Measurements from ENCODE around the gene PARD3.

PARD3 gene

DNA sequence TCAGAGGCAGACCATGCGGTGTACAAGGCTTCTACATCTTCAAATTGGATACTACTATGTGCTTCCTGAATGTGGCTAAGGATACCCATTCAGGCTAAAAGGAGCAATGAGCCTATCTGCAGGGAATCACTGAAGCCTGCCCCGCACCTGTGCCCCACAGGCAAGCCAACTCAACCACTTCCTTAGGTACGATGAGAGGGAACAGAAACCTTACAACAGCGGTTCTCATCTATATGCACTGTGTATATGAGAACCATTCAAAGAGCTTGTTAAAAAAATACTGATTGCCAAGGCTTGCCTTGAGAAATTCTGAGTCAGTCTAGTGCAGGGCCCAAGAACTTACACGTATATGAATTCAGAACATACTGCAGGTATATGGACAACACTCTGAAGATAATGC is 679.6 kb downstream of the PARD3 start:
- no peak for DNase-seq

DNA sequence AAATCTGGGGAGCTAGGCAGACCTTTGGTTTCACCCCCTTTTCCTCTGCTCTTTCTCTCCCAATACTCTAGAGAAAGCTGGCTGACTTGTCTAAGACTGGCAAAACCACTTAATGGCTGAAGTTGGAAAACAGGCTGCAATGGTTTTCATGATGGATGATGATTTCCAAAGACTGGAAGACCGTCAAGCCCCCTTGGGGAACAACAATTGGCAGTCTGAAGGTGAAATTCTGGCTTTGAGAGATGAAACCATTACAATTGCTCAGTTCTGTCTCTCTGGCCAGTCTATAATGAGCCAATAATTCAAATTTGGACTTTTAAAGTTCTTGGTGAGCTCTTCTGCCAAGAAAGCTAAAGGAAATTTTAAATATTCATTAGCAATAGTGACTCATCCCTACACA is 680.5 kb downstream of the PARD3 start:
- DNase-seq = no peak

DNA sequence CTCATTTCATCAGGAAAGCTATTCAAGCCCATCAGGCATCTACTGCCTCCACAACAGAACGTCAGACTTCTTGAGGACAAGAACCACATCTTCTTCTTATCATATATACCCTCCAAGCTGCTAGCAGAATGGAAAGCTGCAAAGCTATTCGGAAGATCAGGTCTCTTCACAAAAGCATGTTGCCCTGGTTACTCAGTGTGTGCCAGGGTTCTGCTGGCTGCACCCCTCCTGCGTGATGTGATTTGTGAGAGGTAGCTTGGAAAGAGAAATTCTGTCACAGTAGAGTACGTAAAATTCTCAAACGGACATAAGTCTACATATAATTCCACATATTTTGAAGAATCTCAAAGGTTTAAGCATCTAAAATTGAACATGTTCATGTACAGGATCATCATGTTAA is 681.7 kb downstream of the PARD3 start:
- no peak for DNase-seq

DNA sequence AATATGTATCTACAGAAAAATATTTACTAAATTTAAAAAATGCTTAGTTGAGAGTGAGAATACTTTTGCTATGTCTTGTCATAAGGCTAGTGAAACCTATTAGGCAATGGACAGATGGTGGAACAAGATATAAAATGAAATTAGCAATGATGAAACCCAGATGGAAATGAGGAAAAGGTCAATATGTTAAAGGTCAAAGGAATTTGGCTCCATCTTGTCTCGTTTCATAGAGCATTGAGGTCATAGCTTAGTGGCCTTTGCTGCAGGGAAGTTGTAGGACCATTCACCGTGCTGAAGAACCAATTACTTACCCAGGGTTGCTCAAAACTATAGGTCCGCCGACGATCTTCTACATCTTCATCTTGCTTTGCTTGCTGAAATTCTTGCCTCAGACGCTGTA is 683.9 kb downstream of the PARD3 start:
- DNase-seq = no peak

DNA sequence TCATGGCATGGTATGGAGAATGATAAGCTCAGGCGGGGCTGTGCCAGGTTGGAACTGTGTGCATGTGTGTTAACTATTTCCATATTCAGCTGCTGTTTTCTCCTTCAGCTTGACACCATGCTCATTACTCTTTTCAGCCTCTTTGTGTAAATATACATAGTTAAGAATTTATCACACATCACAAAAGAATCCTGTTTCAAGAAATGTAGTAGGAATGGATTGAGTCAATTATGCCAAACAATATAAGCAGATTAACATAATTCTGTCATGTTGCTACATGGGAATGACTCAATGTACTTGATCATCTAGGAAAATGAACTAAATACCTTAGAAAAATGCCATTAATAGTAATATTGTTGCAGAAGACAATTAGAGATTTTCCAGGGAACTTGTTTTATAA is 687.4 kb downstream of the PARD3 start:
- no peak for DNase-seq

DNA sequence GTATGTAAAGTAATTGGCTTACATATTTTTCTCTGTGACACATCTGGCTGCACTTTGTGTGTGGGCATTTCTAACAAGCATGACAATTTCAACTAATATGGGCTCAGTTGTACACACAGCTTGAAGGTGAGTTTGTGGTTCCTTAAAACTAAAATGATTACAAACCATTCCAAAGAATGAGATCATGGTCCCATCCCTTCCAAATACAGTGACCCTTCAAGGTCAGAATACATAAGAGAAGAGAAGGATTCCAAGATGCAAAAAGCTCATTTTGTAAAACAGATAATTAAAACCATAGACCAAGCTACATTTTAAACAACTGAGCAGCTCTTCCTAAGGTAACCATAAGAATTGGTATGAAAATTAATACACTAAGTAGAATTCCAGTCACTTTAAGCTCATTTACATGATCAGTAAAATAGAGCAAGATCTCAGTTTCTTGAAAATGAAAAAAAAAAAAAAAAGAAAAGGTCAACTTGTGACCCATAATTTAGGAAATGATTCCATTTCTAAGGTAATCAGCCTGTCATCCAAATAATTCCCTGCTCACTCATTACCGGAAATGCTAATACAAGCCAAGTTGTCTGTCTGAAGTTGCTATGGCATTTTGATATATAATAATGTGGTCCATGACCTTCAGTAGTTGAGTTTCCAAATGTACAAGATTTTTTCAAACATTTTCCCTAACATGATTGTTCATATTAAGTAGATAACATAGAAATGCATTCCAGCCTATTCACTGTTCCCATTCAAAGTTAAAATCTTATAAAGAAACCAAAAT is 688.5 kb downstream of the PARD3 start:
- no peak for DNase-seq

DNA sequence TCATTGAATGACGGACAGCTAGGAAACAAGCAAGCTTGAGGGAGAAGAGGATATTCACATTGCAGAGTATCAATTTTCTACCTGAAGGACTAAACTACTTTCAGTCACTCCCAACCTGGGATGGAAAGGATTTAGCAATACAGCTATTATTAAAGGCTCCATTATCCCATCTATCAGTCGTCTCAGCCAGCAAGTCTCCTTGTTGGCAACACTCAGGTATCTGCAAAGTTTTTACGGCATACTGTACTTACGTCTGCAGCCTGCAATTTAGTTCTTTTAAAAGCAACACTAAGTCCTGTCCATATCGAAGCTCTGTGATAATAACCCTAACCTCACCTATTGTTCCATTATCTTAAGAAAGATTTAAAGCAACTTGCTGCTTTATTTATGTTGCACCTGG is 689.4 kb downstream of the PARD3 start:
- no peak for DNase-seq

DNA sequence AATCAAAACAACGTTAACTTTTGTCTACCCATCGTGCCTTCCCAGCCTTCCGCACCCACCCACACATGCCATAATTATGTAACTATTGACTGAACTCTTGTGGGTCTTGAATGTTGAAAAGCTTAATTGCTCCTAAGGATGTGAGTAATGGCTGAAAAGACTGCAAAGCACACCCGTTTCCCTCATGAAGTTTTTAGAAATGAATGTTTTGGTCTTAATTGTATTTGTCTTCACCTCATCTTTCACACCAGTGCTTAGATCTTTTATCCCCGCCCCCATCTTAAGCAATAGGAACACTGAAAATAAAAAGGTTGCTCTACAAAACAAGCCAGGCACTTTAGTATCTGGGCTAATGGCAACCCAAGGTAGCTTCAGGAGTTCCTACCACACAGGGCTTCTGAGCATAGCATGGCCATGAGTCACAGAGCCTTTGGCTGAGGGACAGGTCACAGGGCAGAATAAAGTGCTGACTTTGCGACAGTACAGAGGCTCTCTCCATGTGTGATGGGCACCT is 690.5 kb downstream of the PARD3 start:
- DNase-seq = no peak

DNA sequence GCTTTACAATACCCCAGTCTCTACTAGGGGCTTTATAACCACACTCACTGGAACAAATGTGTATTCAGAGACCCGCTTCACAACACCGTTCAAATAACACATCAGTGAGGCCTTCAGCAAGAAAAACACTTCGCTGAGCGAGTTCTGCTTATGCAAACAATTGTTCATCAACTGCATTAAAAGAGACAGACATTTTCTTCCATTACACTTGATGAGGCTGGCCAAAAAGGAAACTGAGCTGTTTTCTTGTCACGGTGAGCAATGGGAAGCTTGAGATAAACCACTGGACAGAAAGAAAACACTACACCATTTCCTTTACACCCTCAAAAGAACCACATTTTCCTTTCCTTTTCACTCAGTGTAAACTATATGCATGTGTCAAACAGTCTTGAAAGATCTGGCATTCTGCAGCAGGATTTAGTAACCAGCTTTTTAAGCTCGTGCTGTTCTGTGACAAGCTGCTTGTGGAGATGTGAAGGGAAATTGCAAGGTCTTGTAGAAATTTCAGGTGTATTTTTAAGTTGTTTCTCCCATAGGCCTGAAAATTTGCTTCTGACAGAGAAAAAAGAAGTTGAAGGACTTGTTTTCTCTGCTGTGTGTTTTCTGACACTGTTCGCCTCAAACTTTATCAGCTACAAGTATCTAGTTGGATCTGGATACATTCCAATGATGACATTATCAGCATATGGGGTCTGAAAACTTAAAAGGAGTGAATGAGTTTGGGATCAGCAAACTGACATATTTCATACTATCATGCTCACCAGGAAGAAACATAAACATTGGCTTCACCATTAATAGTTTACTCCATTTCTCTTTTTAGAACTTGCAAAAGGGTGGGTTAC is 693.1 kb downstream of the PARD3 start:
- DNase-seq = no peak

DNA sequence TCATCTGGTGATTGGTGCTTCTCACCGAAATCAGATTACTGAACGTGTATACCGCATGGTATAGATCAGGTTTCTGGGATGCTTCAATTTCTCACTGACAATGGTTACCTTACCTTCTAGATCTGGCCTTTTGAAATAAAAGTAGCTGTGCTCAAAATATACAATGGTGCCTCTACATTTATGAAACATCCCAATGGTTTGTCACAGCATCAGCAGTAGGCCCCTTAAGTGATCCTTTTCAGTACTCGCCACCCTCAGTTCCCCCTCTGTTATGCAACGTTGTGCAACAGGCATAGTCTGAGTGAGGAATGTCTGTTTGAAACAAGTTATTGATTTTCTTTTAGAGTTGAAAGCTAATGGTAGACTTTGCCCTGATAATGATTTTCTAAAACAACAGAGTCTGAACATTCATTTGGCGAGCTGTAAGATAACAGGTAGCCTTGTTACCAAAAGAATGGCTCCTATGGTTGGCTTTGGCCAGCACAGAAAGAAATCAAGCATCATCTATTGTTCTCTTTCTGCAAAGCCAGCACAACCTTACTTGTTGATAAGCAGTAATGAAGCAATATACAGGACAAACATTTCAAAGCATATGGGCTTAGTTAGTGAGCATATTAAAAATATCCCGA is 693.9 kb downstream of the PARD3 start:
- no peak for DNase-seq

DNA sequence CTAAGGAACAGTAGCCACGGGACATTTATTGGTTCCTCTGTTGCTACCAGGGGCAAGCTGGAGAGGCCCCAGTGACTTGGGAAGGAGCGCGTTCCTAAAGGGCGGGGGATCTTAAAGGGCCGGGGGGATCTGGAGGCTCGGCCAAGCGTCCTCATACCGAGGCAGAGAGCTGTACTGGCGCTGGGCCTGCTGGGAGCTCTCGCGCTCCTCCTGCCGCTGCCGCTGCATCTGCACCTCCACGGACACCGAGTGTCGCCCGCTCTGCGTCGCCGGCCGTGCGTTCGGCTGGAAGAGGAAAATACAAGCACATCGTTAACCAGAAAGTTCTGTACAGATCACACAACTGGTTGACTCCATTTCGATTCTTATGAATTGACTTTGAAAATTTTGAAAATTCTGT is 695.6 kb downstream of the PARD3 start:
- no peak for DNase-seq

DNA sequence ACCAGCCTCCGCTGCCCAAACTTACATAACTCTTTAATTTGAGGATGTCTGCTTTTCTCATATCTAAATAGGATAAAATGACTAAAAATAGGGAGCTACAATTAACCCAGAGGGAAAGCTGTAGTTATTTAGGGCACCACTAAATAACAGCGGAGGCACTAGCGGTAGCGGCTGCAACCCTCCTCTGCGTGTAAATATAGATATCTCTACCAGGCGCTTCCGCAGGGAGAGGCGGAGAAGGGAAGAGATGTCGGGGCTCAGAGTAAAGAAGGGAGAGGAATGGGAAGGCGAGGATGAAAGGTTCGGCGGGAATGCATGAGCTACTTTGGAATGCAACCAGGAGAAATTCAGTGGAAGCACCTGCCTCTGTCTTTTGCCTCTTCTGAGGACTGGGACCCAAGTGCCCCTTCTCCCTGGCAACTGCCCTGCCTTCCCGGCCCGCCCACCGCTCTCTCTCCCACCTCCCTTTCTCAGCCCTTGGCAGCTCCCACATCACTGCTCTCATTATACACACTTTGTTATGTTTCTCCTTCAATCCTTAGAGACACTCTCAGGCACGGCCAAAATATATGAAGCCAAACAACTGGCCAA is 698.3 kb downstream of the PARD3 start:
- no peak for DNase-seq

DNA sequence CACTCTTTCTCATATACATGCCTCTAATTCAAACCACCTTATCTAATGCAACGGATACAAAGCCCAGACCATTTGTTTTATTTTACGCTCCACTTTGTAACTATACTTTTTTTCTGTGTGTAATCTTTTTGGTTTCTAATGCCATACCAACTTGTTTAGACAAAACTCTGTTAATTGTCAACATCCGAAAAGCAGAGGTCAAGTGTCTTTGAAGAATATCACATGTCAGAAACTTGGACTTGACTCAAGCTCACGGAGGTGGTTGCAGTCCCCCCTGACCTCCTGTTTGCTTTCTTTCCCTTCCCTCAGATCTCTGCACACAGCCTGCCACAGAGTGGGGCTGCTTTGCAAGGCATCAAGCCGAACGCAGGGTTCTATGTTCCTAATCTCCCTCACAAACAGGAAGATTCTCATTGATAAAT is 698.9 kb downstream of the PARD3 start:
- no peak for DNase-seq

DNA sequence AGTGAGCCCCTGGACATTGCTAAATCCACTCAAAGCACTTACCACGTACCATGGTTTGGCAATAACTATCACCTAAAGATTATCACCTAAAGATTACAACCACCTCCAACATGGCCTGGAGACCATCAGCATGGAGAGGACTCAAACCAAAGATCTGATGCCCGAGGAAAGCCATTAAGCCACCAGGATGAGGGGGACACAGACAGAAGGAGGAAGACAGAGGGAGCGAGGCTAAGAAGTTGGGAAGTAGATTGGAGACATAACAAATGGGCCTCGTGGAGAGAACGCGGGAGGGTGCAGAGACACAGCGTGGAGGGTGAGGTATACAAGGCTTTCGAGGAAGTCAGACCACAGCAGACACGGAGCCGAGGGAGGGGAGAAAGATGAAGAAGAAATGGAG is 700.2 kb downstream of the PARD3 start:
- DNase-seq = no peak

DNA sequence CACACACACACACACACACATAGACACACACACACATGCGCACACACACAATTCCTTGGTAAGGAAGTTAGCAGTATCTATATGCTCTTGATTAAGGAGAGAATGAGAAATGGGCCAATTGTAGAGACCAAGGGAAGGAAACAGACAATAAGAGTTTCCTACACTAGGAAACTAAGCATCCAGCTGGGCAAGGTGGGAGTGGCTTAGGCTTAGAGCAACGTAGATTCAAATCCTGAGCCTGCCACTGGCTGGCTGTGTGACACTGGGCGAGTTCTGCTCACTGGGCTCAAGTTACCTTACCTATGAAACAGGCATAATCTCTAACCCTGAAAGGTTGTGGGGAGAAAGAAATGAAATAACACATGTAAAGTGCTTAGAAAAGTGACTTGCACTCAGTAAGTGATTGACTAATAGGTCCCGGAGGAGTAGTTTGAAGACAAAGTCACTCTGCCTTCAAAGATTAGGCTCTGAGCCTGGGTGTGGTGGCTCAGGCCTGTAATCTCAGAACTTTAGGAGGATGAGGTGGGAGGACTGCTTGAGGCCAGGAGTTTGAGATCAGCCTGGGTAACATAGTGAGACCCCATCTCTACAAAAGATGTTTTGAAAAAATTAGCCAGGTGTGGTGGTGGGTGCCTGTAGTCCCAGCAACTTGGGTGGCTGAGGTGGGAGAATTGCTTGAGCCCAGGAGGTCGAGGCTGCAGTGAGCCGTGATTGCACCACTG is 701.4 kb downstream of the PARD3 start:
- DNase-seq = no peak

DNA sequence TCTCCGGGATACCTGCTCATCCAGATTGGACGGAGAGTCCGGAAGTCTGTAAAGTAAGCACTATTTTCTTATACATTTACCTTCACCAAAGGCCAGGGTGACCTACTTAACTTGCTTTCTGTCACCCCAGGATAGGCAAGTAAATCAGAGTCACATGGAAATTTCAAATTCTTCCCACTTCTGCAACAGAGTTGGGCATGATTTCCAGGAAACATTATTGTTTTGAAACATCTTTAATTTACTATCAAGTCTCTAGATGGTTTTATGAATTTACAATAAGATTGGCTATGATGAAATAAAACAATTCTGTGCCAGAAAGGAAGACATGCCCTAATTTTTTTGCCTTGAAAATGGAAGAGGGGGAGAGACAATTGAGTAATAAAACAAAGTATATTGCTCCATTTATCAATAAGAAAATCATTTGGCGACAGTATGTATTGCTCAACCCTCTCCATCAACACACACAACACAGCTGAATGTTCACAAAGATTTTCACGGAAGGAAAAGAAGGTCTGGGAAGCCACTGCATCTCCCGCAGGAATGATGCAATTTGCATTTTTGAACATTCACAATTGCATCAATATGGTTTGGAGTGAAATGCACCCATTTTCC is 702.8 kb downstream of the PARD3 start:
- no peak for DNase-seq

DNA sequence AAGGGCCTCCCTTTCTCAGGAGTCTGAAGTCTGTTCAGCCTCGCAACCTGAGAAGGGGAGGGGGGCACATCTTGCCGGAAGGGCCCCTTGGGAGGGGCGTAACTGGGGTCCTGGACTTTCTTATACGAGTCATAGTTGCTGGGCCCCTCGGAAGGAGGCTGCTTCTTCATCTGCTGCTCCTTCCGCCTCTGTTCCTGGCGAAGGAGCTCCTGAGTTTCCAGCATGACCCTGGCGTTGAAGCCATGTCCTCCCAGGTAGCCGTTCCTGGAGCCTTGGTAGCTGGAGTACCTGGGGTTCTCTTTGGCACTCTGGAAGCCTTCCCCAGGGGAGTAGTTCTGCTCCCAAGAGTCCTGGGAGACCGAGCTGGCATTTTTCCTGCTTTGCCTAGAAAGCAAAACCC is 703.9 kb downstream of the PARD3 start:
- no peak for DNase-seq

DNA sequence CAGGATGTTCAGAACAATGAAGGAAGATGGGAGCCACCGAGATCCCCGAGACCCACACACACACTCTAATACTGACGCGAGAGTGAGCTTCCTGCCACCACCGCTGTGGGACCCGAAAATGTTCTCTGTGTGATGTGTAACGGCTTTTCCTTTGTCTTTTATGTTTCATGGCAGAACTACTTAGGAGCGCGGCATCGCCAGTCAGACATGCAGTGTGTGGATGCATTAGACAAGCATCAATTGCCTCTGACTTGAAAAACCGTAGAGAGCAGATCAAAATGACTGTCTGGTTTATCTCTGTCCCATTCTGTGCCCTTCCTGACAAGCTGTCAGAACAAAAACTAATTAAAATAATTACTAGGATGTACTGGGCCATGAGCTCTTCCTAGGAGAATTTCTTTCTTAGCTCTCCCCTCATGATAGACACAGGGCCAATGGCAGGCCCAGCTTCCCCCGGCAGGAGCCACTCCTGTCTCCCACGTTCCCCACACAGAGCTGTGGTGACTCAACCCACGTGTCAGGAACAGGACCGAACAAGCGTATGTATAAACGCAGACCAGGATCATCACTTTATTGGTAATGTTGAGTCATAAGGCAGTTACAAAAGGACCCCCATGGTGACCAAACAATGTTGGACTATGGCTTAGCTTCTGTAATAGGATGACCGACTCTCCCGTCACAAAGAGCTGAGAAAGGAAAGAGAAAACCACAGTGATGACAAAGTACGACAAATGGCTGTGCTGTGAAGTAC is 705.0 kb downstream of the PARD3 start:
- no peak for DNase-seq

DNA sequence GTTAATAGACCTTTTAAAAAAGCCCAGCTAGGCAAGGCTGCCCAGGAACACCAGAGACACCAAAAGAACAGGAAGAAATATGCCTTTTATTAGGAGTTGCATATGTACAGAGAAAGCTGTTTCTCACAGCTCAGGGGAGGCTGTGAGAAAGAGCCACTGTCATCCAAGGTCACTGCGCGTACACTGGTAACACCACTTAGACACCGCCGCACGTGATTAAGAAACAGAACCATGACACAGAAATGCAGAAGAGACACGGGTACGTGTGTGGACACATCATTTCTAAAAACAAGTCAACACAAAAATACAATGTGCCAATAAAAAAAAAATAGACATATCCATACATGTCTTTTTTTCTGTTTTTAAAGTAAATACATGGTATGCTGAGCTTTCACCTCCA is 705.6 kb downstream of the PARD3 start:
- no peak for DNase-seq

DNA sequence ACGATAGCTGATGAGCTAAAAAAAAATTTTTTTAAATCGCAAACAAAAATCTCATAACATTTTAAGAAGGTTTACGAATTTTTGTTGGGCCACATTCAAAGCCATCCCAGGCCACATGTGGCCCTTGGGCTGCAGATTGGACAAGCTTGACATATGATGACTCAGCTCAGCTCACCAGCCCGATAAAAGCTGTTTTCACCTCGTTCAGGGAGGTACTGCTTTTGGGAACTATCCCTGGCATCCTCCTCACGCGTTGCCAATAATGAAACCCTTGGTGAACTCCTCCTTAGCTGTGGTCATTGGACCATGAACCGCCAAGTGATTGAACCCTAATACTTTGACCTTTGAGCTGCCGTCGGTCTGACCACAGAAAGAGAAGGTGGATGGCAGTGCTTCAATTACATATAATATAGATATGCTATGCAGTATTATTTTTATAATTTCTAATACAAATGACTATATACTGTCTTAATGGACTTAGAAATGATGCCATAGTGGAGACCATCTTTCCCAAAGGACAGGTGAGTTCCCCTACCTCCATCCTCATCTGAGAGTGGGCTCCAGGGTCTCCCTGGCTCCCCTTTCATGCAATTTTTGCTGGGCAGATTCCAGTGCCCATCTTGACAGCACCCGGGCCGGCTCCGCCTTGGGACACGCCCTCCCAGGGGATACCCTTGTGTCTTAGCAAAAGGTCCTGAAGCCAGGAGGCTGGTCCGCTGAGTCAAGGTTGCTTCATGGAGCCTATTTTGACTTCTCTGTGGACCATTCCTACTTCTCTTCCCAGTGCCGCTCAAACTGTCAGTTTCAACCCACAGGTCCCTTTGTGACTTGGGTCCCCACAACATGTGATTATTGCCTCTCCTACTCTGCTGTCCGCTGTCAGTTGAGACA is 707.2 kb downstream of the PARD3 start:
- DNase-seq = no peak
